MCF 10A (cell line): ENCODE data around the gene TGFBR3. TPM values are rescaled to one million over a fixed set of nuclear protein-coding genes. Genes with fewer than 3 reads are reported as not detected.
A peak's percentile ranks its signal among the peaks of the same experiment; 100 is the strongest.

ENCODE experiments used
- BruUV-seq: library from RNA; stranded (reverse); fragments of 400-500 nt; replicated peaks from 2 replicates; lab custom pipeline; 2021; lab: Mats Ljungman, UMichigan
- CTCF ChIA-PET: fragments of 300-600 bp; sonication (Branson Sonifier 250); formaldehyde crosslinking; extraction: SDS; loops from one replicate; lab custom pipeline; 2021; ENCODE audit warnings: antibody characterized with exemption, inconsistent platforms; lab: Yijun Ruan, JAX
- POLR2A ChIA-PET: fragments of 300-600, 350-650 bp; sonication (Branson Sonifier 250); formaldehyde crosslinking; extraction: SDS; loops from one replicate; lab custom pipeline; 2020; ENCODE audit warnings: antibody characterized with exemption, inconsistent platforms; lab: Yijun Ruan, JAX
- DNase-seq: peaks from one replicate; pipeline ENCODE4 v3.0.0-alpha.2; 2018; ENCODE audit not compliant: unreplicated experiment
- H3K27ac Mint-ChIP-seq: one replicate; pipeline ENCODE4 v1.8.0; 2022; ENCODE audit warnings: mild to moderate bottlenecking, low read depth, mixed read lengths; ENCODE audit not compliant: unreplicated experiment
- H3K27me3 Mint-ChIP-seq: one replicate; pipeline ENCODE4 v1.8.0; 2022; ENCODE audit warnings: mixed read lengths; ENCODE audit not compliant: insufficient read depth, unreplicated experiment
- H3K36me3 Mint-ChIP-seq: one replicate; pipeline ENCODE4 v1.8.0; 2022; ENCODE audit warnings: mild to moderate bottlenecking, moderate library complexity, mixed read lengths; ENCODE audit not compliant: insufficient read depth, unreplicated experiment
- H3K4me1 Mint-ChIP-seq: one replicate; pipeline ENCODE4 v1.8.0; 2022; ENCODE audit warnings: mixed read lengths; ENCODE audit not compliant: insufficient read depth, unreplicated experiment
- H3K4me3 Mint-ChIP-seq: one replicate; pipeline ENCODE4 v1.8.0; 2022; ENCODE audit warnings: mild to moderate bottlenecking, moderate library complexity, mixed read lengths; ENCODE audit not compliant: unreplicated experiment
- H3K9me3 Mint-ChIP-seq: one replicate; pipeline ENCODE4 v1.8.0; 2022; ENCODE audit warnings: mixed read lengths; ENCODE audit not compliant: unreplicated experiment
- intact Hi-C: fragments of 100-400 bp; cut with micrococcal nuclease; formaldehyde crosslinking; loops from 2 replicates; pipeline ENCODE4 v1.14.1; 2022
- total RNA-seq: library from RNA; stranded (reverse); gene quantifications from 2 replicates; pipeline ENCODE4 v1.2.3, GENCODE V29; 2022
- TF ChIP-seq, protein P1 (sequence below): fragments of 200-600 bp; IDR thresholded peaks from one replicate; pipeline ENCODE4 v1.8.0; 2022; ENCODE audit warnings: antibody characterized with exemption, mild to moderate bottlenecking; ENCODE audit not compliant: unreplicated experiment

The TGFBR3 gene
- total RNA-seq, 1 experiment from 2014 or later: 12.0 TPM

DNA sequence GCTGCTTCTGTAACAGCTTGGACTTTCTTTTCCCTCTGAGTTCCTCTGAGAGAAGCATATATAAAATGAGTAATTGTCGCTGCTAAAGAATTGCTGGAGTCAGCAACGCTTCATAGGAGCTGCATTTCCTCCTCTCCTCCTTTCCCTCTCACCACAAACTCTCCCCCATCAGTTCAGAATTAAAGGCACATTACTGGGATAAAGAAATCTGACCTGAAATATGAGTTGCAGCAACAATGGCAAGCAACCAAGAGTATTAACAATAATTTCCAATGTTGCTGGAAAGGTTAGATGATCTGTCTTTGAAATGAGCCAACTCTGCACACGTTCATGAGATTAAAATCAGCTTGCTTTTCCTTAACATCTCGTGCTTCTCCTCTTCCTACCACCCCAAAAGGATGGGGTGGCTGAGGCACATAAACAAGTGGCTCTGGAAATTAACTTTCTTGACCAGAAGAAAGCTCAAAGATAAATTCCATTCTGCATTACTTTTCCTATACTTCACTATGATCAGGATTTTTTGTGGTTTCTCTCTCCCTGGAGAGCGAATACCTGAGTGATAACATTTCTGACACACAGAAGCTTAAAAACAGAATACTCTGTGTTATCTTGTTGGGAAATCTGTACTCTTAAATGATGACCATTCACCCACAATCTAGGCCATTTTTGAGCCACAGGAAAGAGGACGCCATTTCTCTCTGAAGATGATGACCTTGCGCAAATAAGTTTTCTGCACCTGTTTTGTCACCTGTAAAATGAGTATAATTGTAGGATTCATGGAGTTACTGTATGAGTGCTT is 90.2 kb downstream of the TGFBR3 start:
- CTCF ChIA-PET: interaction anchor here (0.6 to 1.6 kb wide), 5 partner anchors 8 to 88 kb away, joined by 3 to 8 read pairs (median 4); no protein-coding TSS in a partner anchor
- no TSS peak for BruUV-seq
- H3K9me3 Mint-ChIP-seq: peaks cover 4% of the 10 kb centered on the region
- intact Hi-C loops: no loop called here
- TF ChIP-seq, protein P1, sequence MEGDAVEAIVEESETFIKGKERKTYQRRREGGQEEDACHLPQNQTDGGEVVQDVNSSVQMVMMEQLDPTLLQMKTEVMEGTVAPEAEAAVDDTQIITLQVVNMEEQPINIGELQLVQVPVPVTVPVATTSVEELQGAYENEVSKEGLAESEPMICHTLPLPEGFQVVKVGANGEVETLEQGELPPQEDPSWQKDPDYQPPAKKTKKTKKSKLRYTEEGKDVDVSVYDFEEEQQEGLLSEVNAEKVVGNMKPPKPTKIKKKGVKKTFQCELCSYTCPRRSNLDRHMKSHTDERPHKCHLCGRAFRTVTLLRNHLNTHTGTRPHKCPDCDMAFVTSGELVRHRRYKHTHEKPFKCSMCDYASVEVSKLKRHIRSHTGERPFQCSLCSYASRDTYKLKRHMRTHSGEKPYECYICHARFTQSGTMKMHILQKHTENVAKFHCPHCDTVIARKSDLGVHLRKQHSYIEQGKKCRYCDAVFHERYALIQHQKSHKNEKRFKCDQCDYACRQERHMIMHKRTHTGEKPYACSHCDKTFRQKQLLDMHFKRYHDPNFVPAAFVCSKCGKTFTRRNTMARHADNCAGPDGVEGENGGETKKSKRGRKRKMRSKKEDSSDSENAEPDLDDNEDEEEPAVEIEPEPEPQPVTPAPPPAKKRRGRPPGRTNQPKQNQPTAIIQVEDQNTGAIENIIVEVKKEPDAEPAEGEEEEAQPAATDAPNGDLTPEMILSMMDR: no peak
- POLR2A ChIA-PET: interaction anchor here (0.6 to 2.8 kb wide), 12 partner anchors 9 to 187 kb away, joined by 3 to 15 read pairs (median 4); partner anchors contain the start of gene TGFBR3
- peak overlapping the region; percentile 37 for H3K27ac Mint-ChIP-seq
- peaks cover 59% of the 10 kb centered on the region for H3K4me1 Mint-ChIP-seq
- peaks cover 43% of the 10 kb centered on the region for H3K36me3 Mint-ChIP-seq
- no peak for DNase-seq
- no peaks in the 10 kb centered on the region for H3K27me3 Mint-ChIP-seq
- peak overlapping the region; percentile 27 for H3K4me3 Mint-ChIP-seq

DNA sequence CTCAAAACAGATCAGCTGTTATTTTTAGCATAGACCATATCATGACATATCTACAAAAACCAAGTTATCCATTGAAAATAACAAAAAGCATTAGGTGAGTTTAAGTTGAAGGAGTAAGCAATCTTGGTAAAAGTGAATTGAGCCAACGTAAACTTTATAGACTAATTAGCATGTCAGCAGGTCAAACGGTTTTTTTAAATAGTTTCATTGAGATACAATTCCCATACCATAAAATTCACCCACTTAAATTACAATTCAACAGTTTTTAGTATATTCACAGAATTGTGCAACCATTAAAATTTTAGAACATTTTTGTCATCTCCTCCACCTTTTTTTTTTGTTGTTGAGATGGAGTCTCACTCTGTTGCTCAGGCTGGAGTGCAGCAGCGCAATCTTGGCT is 92.1 kb downstream of the TGFBR3 start:
- Mint-ChIP-seq H3K27ac (no peak overlapping the region), H3K4me3 (no peak overlapping the region), H3K4me1 (peaks cover 48% of the 10 kb centered on the region), H3K36me3 (peaks cover 52% of the 10 kb centered on the region), H3K27me3 (no peaks in the 10 kb centered on the region), H3K9me3 (peaks cover 4% of the 10 kb centered on the region)
- intact Hi-C loops: no loop called here
- CTCF ChIA-PET: interaction anchor here (0.6 kb wide), 1 partner anchor 287 kb away, joined by 4 read pairs; no protein-coding TSS in a partner anchor
- no TSS peak for BruUV-seq
- no peak for DNase-seq
- POLR2A ChIA-PET: interaction anchor here (2.4 kb wide), 1 partner anchor 48 kb away, joined by 8 read pairs; no protein-coding TSS in a partner anchor
- TF ChIP-seq, protein P1: no peak

DNA sequence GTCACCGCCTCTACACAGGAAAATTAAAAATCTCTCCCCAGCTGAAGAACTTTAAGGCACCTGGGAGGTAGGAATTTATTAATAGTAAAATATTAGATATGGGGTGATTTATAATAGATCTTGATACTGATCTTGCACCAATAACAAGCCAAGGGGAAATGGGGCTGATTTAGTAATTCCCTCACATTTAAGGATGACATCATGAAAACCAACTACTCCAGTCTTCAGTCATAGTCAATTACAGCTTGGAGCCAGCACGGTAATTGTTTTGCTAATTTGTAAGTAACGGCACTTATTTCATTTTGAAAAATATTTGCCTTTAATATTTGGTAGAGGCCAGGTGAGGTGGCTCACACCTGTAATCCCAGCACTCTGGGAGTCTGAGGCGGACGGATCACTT is 92.8 kb downstream of the TGFBR3 start:
- no peak for DNase-seq
- Mint-ChIP-seq H3K27ac (no peak overlapping the region), H3K27me3 (no peaks in the 10 kb centered on the region), H3K9me3 (peaks cover 4% of the 10 kb centered on the region), H3K4me1 (peaks cover 43% of the 10 kb centered on the region), H3K4me3 (no peak overlapping the region), H3K36me3 (peaks cover 47% of the 10 kb centered on the region)
- intact Hi-C loops: no loop called here
- no TSS peak for BruUV-seq
- POLR2A ChIA-PET: interaction anchor here (1.6 to 2.4 kb wide), 3 partner anchors 47 to 279 kb away, joined by 8 read pairs; no protein-coding TSS in a partner anchor
- TF ChIP-seq, protein P1: no peak
- CTCF ChIA-PET: interaction anchor here (0.5 to 0.7 kb wide), 3 partner anchors 8 to 1329 kb away, joined by 3 to 4 read pairs (median 4); no protein-coding TSS in a partner anchor

DNA sequence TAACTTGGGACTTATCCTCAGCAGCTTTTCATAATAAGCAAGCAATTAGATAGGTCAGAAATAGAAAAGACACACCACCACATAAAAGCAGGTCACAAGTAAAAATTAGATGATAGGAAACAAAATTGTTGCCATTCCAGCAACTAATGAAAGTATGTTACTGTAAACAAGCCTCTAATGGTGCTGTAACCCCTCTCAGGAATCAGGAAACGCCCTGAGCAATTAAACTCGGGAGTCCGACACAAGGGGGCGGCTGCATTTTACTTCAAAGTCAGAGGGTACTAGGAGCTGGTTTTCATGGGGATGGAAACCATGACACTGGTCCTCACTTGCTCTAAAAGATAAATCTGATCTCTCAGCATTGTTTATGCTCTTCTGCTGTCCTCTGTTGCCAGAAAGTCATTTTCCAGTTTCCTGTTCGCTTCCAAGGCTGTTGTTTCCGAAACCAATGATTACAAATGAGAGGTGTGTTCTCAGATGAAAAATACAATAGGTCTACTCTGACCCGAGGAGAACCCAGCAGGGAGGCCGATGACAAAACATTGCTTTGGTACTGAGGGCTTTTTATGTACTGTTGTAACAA is 93.4 kb downstream of the TGFBR3 start:
- no peak overlapping the region for H3K27ac Mint-ChIP-seq
- peaks cover 38% of the 10 kb centered on the region for H3K4me1 Mint-ChIP-seq
- H3K4me3 Mint-ChIP-seq: no peak overlapping the region
- intact Hi-C loops: no loop called here
- CTCF ChIA-PET: interaction anchor here (0.5 to 1.3 kb wide), 5 partner anchors 50 to 1328 kb away, joined by 3 to 4 read pairs (median 3); no protein-coding TSS in a partner anchor
- TF ChIP-seq, protein P1: no peak
- no peak for DNase-seq
- H3K36me3 Mint-ChIP-seq: peaks cover 46% of the 10 kb centered on the region
- BruUV-seq: no TSS peak
- POLR2A ChIA-PET: interaction anchor here (0.6 to 2.4 kb wide), 10 partner anchors 11 to 278 kb away, joined by 3 to 8 read pairs (median 7); no protein-coding TSS in a partner anchor
- H3K9me3 Mint-ChIP-seq: peaks cover 4% of the 10 kb centered on the region
- no peaks in the 10 kb centered on the region for H3K27me3 Mint-ChIP-seq
